ENCODE data around the gene HOXA5.
A peak's percentile ranks its signal among the peaks of the same experiment; 100 is the strongest.

Gene HOXA5

DNA sequence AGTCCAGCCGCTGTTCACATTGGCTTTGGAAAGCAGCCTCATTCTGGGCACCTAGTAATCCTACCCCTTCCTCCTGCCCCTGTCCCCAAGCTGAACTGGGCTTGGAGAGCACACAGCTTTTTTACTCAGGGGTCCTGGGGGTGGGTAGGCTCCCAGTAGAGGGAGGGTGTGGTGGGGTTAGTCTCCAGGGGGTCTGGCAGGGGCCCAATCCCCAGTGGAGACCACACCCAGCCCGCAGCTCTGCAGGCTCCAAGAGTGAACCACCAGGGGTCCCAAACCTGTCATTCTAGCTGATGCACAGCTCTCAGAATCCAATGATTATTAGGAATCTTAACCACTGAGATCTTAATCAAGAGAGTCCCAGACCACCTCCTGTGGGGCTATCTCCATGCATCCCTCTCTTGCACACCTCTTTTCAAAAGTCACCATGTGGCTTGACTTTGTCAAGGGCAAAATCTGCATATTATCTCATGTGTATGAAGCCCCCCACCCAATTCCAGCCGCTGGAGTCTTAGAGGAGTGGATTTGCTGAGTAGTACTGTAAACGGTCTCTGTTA, 38.9 kb upstream of the HOXA5 start:
- peak; percentile 0 for DNase-seq

DNA sequence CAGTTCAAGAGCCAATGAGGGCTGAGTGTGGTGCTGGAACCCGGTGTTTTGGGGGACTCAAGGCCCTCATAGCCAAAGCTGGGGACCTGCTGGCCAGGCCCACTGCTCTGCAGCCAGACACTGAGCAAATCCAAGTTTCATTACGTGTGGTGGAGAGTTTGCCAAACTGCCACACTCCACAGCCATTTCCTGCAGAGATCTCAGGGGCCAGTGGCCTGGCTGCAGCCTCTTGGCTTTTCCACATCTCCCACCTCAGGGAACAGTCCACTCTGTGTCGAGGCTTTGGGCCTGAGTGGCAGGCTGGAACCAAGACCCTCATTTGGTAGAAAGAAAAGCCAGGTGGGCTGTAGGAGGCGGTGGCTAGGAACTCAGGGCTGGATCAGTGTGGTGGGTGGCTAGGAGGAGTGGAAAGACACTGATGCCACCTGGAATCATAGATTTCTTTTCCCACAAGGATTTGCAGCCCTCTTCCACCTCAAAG, 38.4 kb upstream of the HOXA5 start:
- DNase-seq, result peak; percentile 0

DNA sequence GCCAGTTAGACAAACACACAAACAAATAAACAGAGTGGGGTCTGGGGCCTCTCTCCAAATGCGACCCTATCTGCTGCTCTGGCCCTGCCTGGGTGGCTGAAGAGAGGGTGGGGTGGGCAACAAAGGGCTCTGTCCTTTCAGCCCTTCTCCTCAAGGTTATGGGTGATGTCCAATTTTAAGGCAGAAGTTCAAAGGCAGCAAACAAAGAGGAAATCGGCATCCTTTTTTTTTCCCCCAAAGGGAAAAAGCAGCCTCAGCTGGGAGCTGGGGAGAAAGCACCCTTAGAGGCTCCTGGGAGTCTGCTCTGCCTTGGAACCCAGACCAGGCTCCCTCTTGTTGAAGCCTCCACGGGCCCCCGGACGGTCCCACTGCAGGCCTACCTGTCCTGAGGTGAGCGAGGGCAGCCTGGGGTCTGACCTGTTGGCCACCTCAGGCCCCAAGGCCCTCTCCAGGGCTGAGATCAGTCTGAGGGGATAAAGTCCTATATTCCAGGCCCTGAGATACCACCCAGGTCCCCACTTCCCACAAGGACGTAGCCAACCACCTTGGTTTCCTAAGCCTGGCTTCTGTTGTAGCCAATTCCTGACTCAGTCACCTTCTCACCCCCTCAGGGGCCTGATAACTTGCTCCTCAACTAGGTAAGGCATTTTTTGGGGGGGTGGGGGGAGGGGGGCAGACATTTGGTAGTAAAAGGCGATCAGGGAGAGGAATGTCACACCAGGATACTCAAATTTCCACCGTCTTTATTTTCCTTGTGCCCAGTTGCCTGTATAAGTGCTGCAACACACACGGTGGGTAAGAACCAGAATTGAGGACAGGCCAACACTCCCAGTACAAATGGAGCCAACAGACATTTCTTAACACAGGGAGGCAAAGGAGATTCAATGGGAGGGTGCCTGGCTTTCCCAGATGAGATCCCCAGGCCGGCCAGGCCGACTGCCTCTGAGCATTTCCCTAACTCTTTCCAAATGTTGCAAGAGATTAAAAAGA, 37.2 kb upstream of the HOXA5 start:
- peak; percentile 7 for DNase-seq

DNA sequence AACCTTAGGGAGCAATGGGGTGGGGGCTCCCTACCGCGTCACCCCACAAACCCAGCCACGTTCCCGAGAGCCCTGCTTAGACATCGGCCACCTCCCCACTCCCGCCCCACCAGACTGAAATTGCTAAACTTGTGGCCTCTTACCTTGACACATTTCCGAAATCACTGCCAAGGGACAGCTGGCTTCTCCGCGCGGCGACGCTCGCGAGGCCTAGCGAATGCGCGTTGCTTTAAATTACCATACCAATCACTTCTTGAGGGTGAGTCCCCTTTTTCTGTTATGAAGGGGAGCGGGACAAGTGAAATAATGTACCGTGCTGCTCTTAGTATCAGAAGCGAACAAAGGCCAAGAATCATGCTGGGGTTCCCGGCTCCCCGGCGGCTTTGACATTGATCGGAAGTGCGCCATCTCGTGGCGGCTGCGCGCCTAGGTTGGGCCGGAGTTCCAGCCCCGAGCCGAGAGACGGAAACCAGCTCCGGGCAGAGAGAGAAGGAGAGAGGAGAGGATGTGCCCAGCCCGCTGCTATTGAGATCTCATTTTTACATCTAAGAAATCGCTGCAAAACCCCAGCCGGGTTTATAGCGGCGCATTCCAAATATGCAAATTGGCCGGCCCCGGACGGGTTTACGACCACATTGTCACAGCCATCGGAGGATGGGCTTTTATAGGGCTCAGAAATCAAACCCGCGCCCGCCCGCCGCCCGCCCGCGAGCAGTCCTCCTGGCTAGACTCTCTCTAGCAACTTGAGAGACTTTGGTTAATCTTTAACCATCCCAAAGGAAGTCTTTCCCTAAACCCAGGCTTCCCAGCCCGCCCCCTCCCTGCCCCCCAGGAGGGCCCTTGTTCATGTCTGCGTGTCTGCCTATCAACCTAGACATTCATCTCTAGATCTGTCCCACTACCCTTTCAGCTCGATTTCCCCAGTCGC, 36.3 kb upstream of the HOXA5 start:
- peak; percentile 68 for DNase-seq

DNA sequence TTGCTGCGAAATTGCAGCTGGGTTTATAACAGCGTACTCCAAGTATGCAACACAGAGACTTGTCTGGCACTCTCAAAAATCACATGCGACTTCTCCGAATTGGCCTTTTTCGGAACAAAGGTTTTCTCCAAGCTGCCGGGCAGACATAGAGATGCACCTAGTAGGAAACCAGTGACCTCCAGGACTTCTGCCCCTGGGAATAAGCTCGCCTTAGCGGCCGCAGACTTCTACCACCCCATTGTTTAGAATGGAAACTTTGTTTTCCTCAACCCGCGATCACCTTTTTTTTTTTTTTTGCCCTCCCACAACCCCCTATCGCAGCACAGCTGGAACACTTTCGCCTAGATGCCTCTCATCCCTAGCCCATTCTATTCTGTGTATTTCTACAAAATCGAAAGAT, 35.5 kb upstream of the HOXA5 start:
- DNase-seq, result no peak

DNA sequence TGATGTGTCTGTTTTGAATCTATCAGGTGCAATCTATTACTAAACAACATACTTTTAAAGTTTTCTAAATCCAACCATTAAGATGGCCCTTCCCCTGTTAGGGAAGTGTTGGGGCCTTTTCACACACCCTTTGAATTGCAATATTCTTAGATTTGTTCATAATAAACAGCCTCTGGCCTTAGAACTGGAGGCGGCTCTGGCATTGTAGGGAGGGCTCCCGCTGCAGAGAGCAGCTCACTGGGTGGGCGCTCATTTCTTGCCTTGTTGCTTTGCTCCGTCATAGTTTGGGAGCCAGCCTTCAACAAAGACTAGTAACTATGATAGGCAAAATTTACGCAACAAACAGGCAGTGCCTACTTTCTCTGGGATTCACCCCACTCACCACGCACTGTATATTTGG, 34.9 kb upstream of the HOXA5 start:
- peak; percentile 1 for DNase-seq

DNA sequence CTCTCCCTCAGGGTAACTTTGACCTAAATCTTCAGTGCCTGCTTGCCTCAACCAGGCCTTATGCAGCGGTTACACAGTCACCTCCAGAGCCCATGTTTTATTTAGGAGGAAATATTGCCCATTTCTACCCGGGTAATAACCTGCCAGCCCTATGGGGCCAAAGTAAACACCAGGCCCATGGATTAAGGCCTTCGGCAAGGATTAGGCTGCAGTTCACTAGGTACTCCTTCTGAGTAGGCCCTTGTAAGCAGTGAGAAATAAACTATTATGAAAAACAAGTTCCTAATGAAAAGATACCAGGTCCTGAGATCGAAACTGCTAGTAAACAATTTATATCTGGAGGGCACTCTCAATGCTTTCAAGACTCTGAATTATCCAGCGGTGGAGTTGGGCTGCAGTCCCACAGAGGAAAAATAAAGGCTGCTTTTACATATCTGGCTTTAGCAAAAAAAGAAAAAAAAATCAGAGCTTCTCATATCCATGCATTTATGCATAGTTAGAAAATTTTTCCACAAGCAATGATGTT, 34.4 kb upstream of the HOXA5 start:
- DNase-seq, result no peak

DNA sequence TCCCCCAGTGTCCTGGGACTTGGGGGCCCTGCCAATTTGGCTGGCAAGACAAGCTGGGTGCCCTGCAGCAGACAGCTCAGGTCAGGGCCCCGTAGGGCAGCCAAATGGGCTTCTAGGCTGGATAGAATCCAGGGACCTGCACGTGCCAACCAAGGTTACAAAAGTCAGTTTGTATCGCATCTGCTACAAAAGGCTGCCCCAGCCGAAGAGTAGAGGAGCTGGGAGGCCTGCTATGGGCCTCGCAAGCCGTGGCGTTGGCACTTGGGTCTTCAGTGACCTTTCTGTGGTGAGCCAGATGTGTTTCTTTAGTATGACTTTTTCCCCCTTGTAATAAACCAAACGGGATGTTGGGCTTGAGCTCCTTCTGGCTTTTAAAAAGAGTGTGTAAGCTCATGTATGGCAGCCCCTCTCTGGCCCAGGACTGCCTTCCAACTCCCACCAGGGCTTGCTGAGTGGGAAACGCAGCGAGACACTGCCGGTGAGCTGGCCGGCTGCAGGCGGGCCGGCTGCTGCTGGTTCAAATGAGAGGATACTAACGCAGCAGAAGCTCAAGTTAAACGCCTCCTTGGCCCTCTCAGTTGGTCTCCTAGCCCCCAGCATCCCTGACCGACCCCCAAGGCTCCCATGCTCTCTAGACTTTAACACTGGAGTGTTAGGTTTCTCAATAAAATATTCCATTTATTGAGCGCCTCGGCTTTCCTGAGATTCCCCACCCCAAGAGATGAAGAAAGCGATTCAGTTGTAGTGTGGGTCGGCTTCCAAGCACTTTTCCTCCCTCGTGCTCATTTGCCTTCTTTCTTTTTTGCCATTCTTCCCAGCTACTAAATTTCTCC, 33.7 kb upstream of the HOXA5 start:
- peak; percentile 5 for DNase-seq

DNA sequence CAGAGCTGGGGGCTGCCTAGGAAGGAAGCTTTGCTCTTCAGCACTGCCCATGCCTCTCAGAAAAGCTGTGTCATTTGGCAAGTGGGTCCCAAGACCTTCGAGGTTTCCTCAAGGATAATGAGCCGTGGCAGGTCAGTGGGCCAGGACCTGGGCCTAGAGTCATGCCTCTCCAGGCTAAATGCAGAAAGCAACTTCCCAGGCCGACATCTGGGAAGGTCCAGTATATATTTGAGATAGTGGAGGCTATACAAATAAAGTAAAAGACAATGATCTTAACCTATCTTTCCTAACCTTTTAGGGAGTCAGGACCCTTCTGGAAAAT, 33.0 kb upstream of the HOXA5 start:
- DNase-seq, result no peak

DNA sequence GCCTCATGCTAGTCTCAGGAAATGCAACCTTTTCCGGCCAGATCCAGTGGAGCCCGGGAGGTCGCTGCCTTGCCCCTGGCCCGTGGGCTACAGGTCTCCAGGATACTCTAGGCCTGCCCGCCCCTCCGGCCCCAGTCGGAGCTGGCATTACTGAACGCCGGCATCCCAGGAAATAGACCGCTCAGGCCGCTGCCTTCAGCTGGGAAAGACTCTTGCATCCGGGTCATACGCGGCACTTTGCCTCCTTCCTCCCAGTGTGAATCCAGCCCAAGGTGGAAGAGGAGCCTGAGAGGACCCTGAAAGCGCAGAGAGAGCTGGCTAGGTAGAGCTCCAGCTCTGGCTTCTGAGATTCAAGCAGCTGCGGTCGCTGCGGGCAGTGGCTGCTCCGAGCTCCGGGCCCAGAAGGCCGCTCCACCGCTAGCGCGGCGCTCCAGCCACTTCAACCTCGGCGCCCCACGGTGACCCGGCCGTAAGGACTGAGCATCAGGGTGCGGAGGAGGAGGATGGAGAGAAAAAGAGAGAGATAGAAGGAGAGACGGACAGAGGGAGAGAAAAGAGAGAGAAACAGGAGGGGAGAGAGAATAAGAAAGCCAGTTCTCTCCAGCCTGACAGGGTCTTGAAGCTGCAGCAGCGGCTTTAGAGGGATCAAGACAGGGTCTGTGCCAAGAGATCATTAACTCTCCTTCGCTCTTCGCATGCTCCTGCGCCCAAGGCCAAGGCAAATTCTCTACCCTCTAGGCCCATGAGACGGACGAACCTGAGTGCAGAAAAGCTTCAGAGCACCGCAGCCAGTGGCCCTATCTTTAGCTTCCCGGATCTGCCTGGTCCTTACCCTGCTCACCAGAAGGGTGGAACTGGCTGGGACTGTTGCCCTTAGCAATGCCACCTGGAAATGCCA, 32.4 kb upstream of the HOXA5 start:
- DNase-seq, result peak; percentile 7

DNA sequence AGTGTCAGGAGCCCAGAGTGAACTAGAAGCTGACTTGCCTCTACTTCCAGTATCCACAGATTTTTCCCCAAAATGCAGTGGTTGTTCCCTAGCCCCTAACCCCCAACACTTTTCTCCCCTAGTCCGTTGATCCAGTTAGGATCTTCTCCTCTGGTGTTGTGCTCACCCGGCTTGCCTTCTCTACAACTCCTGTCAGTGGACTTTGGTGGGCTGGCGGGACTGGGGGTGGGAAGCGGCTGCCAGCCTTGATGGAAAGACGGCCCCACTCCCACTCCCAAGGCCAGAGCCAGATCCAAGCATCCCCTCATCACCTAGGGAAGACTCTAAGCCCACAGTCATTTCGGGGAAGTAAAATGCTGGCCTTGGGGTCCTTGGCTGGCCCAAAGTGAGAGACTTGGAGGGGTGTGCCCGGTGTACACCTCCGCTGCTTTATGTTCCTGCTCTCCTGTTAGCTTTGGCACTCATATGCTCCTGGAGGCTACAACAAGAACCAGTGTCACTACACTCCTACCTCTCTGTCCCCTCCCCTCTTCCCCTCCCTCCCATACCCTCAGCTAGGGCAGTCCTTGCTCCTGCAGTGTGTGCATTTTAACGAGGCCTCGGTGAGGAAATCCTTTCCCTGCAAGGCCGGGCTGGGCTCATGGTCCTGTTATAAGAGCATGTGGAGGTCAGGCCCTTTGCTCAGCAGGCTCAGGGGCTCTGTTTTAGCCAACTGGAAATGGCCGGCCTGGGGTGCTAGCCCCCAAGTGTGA, 31.6 kb upstream of the HOXA5 start:
- peak; percentile 6 for DNase-seq

DNA sequence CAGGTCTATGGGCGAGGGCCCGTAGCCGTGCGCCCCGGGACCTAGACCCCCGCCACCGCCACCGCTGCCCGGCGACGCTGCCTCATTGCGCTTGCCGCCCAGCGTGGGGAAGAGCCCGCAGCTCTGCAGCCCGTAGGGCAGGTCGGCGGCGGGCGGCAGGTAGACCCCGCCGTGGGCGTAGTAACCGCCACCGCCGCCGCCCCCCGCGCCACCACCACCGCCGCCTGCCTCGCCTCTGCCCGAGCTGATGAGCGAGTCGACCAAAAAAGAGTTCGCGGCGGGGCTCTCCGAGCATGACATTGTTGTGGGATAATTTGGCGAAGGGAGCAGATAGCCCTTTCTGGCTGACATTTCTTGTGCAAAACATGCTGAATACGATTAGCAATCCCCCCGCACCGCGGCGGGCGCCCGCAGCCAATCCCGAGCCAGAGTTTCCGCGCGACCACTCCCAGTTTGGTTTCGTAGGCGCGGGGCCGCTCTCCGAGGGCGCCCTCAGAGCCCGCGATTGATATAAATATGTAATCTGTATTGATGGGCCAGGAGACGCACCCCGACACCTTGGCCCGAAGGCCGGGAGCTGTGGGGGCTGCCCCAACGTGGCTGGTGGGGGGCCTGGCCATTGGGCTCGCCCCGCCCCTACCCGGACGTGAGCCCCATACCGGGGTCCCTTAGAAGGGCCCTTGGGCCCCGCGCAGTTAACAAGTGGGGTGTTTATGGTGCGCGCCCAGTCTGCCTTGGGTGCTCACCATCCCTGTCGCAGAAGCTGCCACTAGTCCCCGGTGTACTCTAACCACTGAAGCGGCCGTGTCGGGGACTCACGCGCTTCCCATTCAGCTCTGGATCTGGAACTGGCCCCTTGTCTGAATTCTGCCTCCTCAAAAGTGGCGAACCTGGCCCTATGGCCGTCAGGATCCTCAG, 30.7 kb upstream of the HOXA5 start, which contains the start of gene HOXA10:
TSS of gene HOXA10 (minus strand) at position 365 of the 918 bp plus-strand sequence. CDS start at position 351, 14 bp downstream.
- peak; percentile 17 for DNase-seq

DNA sequence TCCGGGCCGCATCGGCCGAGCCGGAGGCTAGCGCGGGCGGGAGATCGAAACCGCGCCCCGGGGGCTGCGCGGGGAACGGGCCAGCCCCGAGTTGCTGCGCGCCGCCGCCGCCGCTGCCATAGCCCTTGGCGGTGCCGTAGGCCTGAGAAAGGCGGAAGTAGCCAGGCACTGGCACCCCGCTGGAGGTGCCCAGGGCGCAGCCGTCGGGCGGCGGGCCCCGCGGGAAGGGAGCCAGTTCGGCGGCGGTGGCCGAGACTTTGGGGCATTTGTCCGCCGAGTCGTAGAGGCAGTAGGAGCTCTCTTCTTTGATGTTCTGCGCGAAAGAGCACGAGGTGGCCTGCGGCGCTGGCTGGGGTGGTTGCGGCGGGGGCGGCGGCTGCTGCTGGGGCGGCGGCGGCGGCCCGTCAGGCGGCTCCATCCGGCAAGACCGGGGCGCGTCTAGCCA, 30.1 kb upstream of the HOXA5 start:
- DNase-seq, result peak; percentile 29

DNA sequence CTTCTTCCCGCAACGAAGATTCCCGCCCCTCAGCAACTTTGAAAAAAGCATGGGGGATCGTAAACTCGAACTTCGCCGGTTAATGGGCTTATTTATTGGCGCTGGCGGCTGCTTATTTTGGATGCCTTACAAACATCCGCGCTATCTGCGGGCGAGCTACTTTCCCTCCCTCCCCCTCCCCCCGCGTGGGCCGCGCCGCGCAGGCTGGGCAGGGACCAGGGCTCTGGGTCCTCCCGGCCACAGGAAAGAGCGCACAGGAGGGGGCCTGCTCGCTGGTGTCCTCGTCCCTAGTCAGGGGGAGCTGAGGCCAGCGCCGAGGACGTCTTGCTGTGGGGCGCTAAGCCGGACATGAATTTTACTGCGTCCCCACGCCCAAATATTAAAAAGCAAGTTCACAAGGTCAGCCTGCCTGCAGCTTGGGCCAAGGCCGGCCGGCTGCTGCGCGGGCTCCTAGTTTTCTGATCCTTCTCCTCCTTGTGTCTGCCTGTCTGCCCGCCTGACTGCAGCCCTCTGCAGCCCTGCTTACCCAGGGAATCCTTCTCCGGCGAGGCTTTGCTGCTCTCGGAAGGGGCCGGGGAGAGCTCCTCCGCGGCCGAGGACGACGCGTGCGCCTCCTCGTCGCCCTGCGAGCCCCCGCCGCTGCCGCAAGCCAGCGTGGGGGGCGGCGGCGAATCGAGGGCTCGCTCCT, 29.5 kb upstream of the HOXA5 start:
- peak; percentile 27 for DNase-seq

DNA sequence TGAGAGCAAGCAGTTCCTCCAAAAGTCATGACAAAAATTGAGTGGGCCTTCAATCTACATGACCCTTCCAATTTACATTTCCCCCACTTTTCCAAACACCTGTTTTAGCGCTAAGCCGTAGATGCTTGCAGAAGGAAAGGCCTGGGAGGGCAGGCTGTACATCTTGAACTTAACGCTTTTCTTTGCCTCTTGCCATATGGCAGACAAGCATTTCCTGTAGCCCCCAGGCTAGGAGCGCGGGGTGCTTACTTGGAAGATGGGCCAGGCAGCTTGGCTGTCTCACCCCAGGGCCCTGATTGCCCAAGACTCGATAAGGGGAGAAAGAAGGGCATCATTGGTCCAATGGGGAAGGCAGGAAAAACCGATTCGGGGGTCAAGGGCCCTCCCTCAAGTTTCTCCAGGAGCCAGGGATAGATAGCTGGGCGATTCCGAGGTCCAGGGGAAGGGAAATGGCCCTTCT, 28.9 kb upstream of the HOXA5 start:
- peak; percentile 14 for DNase-seq

DNA sequence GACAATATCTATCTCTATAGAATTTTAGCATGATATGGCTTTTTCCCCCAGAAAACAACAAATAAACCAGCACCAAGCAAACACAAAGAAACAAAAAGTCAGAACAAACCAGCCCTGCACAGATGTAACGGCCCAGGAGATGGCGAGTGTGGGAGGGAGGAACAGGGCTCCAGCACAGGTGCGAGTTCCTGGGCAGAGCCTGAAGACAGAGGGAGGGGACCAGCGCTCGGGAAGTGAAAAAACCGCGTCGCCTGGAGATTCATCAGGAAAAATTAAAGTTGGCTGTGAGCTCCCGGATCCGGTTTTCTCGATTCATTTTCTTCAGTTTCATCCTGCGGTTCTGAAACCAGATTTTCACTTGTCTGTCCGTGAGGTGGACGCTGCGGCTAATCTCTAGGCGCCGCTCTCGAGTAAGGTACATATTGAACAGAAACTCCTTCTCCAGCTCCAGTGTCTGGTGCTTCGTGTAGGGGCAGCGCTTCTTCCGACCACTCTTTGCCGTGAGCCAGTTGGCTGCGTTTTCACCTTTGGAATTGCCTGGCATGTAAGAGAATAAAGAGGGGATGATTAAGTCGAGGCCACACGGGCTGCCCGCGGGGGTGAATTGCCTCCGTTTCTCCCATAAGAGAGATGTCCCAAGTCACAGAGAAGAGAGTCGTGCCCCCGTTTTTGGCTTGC, 28.3 kb upstream of the HOXA5 start:
- DNase-seq, result peak; percentile 10

DNA sequence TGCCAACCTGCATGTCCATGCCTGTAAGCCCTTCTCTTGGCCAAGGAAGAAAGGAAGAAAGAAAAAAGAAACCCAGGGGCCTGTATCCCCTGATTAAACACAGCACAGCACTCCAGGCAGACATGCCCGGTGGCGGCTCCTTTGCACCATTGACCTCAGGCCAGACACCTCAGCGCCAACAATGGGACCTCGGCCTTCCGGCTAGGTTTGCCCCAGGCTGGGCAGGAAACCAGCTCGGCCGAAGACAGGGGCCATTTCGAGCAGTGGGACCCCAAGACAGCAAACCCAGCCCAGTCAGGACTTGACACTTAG, 27.8 kb upstream of the HOXA5 start:
- DNase-seq, result no peak
